OCI-M2 (cell line): ENCODE results near the gene ARMC12.

Experiments used
- DNase-seq: peaks from one replicate; lab custom pipeline; 2025; ENCODE audit not compliant: unreplicated experiment; lab: John Stamatoyannopoulos, UW

ARMC12 gene

GRCh38 chr6:35774116-35774794 is 37.4 kb downstream of the ARMC12 start:
- no peak for DNase-seq

- DNase-seq = no peak
Observed at GRCh38 chr6:35775031-35775430, 38.2 kb downstream of the ARMC12 start.

- no peak for DNase-seq
Observed at GRCh38 chr6:35776364-35777215, 39.8 kb downstream of the ARMC12 start, which contains the start of gene CLPSL2. Gene CLPSL2 (plus strand): TSS chr6:35776598. CDS start chr6:35776619, 21 bp downstream.

- DNase-seq = no peak
Observed at GRCh38 chr6:35777356-35778102, 40.7 kb downstream of the ARMC12 start.

- no peak for DNase-seq
Observed at GRCh38 chr6:35778437-35778836, 41.6 kb downstream of the ARMC12 start.

- no peak for DNase-seq
Observed at GRCh38 chr6:35780719-35781118, 43.9 kb downstream of the ARMC12 start, which contains the start of gene CLPSL1. Gene CLPSL1 (plus strand): TSS chr6:35781019. CDS start chr6:35781111, 92 bp downstream.

- no peak for DNase-seq
Observed at GRCh38 chr6:35781290-35781689, 44.5 kb downstream of the ARMC12 start.

- DNase-seq = no peak
Observed at GRCh38 chr6:35782424-35782823, 45.6 kb downstream of the ARMC12 start.

GRCh38 chr6:35784200-35784599 is 47.4 kb downstream of the ARMC12 start:
- DNase-seq = no peak

- no peak for DNase-seq
Observed at GRCh38 chr6:35786272-35786671, 49.4 kb downstream of the ARMC12 start.

- no peak for DNase-seq
Observed at GRCh38 chr6:35786810-35787209, 50.0 kb downstream of the ARMC12 start.

- DNase-seq = no peak
Observed at GRCh38 chr6:35787266-35788218, 50.7 kb downstream of the ARMC12 start.

- DNase-seq = no peak
Observed at GRCh38 chr6:35788423-35788982, 51.7 kb downstream of the ARMC12 start.

- no peak for DNase-seq
Observed at GRCh38 chr6:35790683-35791082, 53.9 kb downstream of the ARMC12 start.

- no peak for DNase-seq
Observed at GRCh38 chr6:35794536-35795452, 58.0 kb downstream of the ARMC12 start.

GRCh38 chr6:35795453-35796071 is 58.7 kb downstream of the ARMC12 start:
- no peak for DNase-seq

GRCh38 chr6:35796236-35796635 is 59.4 kb downstream of the ARMC12 start:
- DNase-seq = no peak

GRCh38 chr6:35797837-35798526 is 61.1 kb downstream of the ARMC12 start:
- no peak for DNase-seq
